ENCODE measurements around the gene CNTN3. TPM values are rescaled to one million over a fixed set of nuclear protein-coding genes. Genes with fewer than 3 reads are reported as not detected.

Gene CNTN3
- total RNA-seq, 2 donors from 2014 or later = 6.5 to 9.7 TPM

DNA sequence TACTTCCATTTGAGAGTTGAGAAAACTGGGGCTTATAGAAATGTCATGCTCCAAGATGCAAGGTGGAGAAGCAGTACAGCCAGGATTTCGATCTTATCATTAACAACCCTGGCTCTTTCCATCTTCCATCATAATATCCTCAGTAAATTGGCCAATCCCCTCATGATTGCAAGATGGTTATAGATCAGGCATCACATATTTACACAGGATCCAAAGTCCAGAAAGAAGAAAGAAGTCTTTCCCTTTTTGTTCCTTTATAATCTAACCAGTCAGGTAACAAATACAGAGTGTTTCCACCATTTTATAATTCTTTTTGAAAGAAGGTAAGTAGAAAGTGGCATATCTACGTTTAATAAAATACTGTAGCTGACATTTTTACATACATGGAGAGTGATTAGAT, 29.7 kb downstream of the CNTN3 start:
- Histone ChIP-seq H3K9me3 (no peaks in the 10 kb centered on the region), H3K4me3 (no peak overlapping the region), H3K27ac (no peak overlapping the region), H3K27me3 (replicated peaks; ENCODE audit: insufficient read depth) (no peaks in the 10 kb centered on the region), H3K4me1 (ENCODE audit: control insufficient read depth in 1 of 2, low read depth in 2 of 2) (no peaks in the 10 kb centered on the region), H3K36me3 (no peaks in the 10 kb centered on the region)
- DNase-seq (ENCODE audit: low spot score) (no peak), ATAC-seq (ENCODE audit: insufficient number of reproducible peaks, low FRiP score, low read depth) (no peak)
- TF ChIP-seq, protein P1, sequence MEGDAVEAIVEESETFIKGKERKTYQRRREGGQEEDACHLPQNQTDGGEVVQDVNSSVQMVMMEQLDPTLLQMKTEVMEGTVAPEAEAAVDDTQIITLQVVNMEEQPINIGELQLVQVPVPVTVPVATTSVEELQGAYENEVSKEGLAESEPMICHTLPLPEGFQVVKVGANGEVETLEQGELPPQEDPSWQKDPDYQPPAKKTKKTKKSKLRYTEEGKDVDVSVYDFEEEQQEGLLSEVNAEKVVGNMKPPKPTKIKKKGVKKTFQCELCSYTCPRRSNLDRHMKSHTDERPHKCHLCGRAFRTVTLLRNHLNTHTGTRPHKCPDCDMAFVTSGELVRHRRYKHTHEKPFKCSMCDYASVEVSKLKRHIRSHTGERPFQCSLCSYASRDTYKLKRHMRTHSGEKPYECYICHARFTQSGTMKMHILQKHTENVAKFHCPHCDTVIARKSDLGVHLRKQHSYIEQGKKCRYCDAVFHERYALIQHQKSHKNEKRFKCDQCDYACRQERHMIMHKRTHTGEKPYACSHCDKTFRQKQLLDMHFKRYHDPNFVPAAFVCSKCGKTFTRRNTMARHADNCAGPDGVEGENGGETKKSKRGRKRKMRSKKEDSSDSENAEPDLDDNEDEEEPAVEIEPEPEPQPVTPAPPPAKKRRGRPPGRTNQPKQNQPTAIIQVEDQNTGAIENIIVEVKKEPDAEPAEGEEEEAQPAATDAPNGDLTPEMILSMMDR (IDR thresholded peaks at IDR 0.05) = no peak

DNA sequence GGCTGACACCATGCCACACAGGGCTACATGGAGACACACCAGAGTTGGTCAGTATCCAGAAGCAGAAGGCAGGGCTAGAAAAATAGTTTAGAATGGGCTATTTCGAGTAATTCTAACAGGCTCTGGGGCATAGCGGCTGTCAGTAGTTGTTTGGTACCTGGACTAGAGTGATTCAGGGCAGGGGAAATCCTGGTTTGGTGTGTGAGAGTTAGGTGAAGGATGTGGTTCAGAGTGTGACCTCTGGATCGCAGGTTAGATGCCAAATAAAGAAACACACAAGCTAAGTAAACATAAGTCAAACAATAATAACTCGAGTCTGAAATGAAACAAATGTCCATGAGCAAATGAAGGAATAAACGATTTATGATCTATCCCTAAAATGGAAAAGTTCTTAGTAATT, 31.5 kb downstream of the CNTN3 start:
- Histone ChIP-seq H3K9me3 (no peaks in the 10 kb centered on the region), H3K4me3 (no peak overlapping the region), H3K4me1 (ENCODE audit: control insufficient read depth in 1 of 2, low read depth in 2 of 2) (no peaks in the 10 kb centered on the region), H3K27me3 (replicated peaks; ENCODE audit: insufficient read depth) (no peaks in the 10 kb centered on the region), H3K27ac (no peak overlapping the region), H3K36me3 (no peaks in the 10 kb centered on the region)
- TF ChIP-seq, protein P1 (IDR thresholded peaks at IDR 0.05) = no peak
- DNase-seq (ENCODE audit: low spot score) = no peak
- ATAC-seq (ENCODE audit: insufficient number of reproducible peaks, low FRiP score, low read depth) = no peak

DNA sequence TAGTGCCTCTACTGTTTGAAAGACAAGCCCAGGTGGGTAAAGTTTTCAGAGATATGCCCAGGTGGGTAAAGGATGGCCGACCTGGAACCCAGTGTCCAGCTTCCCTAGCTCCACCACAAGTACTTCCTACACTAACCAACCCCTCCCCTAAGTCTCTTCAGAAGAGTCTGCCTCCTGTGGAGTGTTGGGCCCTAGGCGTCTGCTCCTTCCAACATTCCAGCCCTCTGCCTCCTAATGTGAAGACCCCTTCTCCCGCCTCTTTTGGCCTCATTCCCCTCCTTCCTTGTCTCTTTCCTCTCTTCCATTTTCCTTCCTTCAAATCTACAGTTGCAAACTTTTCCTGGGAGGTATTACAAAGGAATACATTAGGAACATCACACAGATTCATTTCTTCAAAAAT, 38.6 kb downstream of the CNTN3 start:
- H3K4me1 ChIP-seq (ENCODE audit: control insufficient read depth in 1 of 2, low read depth in 2 of 2) = no peaks in the 10 kb centered on the region
- TF ChIP-seq, protein P1 (IDR thresholded peaks at IDR 0.05) = no peak
- no peak for ATAC-seq (ENCODE audit: insufficient number of reproducible peaks, low FRiP score, low read depth)

DNA sequence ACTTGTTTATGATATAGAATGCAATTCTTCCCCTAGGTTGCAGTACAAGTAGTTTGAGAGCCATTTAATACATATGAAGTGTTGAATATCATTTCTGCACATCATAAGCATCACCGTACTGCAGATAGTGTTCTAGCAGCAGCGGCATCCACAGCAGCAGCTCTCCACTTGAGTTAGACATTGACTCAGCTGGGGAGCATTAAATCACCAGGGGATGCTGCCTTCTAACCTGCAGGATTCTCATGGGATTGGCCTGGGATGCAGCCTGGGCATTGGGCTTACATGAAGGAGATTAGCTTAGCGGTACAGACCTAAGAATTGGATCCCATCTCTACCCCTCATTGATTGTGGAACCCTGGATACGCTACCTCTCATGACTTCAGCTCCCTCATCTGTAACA, 43.3 kb downstream of the CNTN3 start:
- Histone ChIP-seq H3K27ac (no peak overlapping the region), H3K4me1 (ENCODE audit: control insufficient read depth in 1 of 2, low read depth in 2 of 2) (no peaks in the 10 kb centered on the region), H3K36me3 (no peaks in the 10 kb centered on the region), H3K9me3 (no peaks in the 10 kb centered on the region), H3K27me3 (replicated peaks; ENCODE audit: insufficient read depth) (no peaks in the 10 kb centered on the region), H3K4me3 (no peak overlapping the region)
- DNase-seq (ENCODE audit: low spot score) (no peak), ATAC-seq (ENCODE audit: insufficient number of reproducible peaks, low FRiP score, low read depth) (no peak)
- TF ChIP-seq, protein P1 (IDR thresholded peaks at IDR 0.05) = no peak

More for the DNA sequence above, 38.6 kb downstream of the CNTN3 start:
- H3K4me3 ChIP-seq = no peak overlapping the region
- no peak for DNase-seq (ENCODE audit: low spot score)
- no peaks in the 10 kb centered on the region for H3K9me3 ChIP-seq
- no peaks in the 10 kb centered on the region for H3K36me3 ChIP-seq
- H3K27ac ChIP-seq = no peak overlapping the region
- H3K27me3 ChIP-seq (replicated peaks; ENCODE audit: insufficient read depth) = no peaks in the 10 kb centered on the region

Measured in thoracic aorta (tissue), 2 donors.